Measurements from ENCODE around the gene CIRBP.
"Not testable (repeated sequence)": the region's sequence is repeated elsewhere in the genome, so short reads cannot be mapped to it uniquely, and the experiment has no call there.

Gene CIRBP

DNA sequence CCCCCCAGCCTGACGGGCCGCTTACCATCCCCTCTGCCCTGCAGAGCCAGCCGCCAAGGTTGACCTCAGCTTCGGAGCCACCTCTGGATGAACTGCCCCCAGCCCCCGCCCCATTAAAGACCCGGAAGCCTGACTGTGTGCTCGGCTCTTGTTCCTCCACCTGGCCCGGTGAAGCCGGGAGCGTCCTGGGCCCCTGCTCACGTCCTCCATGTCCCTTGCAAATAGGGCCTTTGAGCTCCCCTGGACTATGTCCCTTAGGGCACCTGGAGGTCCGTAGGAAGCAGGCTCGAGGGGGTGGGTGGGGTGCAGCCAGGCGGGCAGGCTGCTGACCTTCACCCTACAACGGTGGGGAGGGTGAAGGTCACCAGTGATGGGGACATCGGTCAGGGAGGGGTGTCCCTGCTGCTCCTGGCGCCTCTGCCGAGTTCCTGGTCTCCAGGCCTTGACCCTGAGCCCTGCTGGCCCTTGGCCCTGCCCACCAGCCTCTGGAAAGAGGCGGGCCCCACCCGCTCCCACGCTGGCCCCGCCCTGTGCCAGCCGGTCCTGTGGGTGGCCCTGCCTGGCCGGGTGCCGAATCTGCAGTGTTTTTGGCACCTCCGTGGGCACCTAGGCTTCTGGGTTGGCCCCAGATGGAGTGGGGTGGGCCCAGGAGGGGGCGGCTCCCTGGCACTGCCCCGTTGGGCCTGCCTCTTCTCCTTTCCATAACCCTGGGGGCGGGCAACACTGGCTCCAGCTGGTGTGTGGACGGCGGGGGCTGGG, 24.3 kb upstream of the CIRBP start:
- DNase-seq = no peak

DNA sequence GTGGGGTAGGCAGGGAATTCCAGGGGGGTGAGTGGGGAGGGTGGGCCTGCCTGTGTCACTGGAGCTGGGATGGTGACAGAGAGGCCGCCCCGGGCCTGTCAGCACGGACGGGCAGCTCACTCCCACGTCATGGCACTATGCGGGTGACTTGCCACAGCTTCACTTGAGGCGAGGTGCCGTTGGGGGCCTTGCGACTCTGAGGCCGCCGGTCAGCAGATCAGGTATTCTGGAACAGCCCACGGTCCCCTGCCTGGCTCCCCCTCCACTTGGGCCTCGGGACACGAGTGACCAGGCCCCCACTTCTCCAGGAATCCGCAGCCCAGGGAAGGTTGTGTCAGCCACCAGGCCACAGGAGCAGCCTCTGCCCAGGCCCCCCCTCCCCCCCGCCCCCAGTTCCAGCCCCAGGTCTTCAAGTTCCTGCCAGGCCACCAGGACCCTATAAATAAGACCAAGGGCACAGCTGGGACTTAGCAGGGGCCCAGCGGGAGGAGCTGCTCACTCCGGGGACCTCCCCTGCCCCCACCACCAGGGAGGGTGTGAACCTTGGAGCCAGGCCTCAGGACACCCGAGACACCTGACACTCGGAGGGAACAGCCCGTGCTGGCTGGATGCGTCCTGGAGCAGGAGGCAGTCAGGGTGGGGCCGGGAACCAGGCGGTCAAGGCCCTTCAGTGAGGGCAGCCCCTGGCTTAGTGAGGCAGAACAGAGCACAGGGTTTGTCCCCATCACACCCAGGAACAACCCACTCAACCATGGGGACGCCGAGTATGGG, 23.5 kb upstream of the CIRBP start:
- no peak for DNase-seq

DNA sequence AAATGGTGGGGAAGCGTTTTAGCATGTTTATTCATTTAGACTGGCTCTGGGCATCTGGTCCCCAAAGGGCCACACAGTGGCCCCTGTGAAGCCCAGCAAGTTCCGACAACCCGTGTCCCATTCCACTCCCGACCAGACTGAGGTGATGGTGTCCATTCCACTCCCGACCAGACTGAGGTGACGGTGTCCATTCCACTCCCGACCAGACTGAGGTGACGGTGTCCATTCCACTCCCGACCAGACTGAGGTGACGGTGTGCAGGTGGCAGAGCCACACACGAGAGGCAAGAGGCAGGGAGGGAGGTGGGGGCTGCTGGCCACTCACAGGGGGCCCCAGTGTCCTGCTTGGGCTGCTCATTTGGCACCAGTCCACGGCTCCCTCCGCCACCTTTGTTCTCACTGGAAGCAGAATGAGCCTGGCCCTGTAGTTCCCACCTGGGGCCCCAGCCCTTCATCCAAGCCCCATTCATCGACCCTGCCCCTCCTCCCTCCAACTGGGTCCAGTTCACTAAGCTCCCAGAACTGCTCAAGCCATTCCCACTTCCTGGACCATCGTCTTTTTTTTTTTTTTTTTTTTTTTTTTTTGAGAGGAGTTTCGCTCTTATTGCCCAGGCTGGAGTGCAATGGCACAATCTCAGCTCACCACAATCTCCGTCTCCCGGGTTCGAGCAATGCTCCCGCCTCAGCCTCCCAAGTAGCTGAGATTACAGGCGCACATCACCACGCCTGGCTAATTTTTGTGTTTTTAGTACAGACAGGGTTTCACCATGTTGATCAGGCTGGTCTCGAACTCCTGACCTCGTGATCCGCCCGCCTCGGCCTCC, 22.7 kb upstream of the CIRBP start:
- DNase-seq = not testable (repeated sequence)

- no peak for DNase-seq
These were observed 21.4 kb upstream of the CIRBP start for GRCh38 chr19:1247748-1248138.

GRCh38 chr19:1248139-1248785, 20.9 kb upstream of the CIRBP start, which contains the start of gene MIDN:
Gene MIDN, plus strand, starts transcription at chr19:1248583. Its CDS starts 1,714 bp downstream, at chr19:1250297.
- no peak for DNase-seq

DNA sequence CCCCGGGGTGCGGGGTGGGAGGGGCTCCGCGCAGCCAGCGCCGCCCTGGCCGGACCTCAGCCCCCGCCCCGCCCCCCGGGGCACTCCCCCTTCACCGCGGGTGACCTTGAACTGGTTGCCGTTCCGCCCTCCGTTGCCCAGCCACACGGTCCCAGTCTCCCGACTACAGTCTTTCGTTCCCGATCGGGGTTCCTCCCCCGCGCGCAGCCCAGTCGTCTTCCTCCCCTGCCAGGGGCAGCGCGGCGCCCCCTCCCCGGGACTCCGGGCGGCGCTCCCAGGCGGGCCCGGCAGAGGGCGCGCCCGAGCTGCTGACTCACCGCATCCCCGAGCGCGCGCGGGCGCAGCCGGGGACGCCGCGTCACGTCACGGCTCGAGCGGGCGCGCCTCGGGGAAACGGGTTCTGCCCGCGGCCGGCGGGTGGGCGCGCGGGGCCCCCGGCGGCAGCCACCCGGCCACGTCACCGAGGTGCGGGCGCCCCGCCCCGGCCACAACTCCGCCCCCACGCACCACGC, 20.3 kb upstream of the CIRBP start:
- DNase-seq = no peak

DNA sequence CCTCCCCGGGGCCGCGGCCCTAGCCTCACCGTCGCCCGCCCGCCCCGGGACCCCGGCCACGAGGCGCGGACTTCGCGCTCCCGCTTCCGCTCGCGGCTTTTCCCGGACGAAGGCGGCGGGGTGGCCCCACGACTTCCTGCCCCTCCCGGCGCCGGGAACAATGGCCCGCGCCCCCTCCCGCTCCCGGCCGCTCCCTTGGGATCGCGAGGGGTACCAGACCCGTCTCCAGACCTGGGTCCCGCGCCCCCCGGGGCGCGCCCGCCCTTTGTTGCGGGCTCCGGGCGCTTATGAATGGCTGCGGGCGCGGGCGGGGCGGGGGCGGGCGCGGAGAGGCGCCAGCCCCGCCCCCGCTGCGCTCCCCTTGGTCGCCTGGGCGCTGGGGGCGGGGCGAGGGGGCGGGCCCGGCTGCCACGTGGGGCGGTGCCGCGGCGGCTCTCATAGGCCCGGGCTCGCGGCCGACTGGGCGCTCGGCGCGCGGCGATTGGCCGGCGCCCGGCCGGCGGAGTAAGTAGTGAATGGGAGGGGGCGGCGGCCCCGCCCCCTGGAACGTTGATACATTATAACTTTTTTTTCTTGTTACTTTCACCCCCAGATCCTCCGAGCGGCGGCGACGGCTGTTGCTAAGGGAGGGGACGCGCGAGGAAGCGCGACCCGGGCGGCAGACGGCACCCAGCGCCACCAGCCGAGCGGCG, 19.7 kb upstream of the CIRBP start:
- DNase-seq = peak; percentile 72

GRCh38 chr19:1249990-1250436, 19.1 kb upstream of the CIRBP start:
- DNase-seq = no peak

- DNase-seq = no peak
These were observed 18.5 kb upstream of the CIRBP start for GRCh38 chr19:1250437-1251260.

- DNase-seq = no peak
These were observed 17.6 kb upstream of the CIRBP start for GRCh38 chr19:1251330-1252220.

GRCh38 chr19:1252221-1252820, 16.8 kb upstream of the CIRBP start:
- DNase-seq = no peak

- DNase-seq = no peak
These were observed 16.2 kb upstream of the CIRBP start for GRCh38 chr19:1252821-1253513.

DNA sequence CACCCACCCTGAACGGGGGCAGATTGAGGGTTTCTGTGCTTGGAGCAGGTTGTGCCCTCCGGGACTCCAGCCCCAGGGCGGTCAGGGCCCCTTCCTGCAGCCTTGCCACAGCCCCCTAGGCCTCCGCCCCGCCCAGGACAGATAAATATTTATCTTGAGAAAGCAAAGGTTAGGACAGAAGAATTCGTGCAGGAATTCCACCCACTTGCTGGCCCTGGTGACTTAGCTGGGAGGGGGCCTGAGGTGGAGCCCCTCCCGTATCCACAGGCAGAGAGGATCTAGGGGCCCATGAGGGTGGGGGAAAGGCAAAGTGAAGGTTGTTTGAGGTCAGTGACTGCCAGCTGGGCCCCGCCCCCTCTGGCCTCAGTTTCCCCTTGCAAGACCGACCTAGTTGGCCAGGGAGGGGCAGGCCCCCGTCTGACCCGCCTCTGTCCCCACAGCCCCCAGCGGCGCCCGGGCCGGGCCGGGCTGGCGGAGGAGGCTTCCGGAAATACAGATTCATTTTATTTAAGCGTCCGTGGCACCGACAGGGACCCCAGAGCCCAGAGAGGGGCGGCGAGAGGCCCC, 15.5 kb upstream of the CIRBP start:
- DNase-seq = no peak

- DNase-seq = no peak
These were observed 15.0 kb upstream of the CIRBP start for GRCh38 chr19:1254081-1254527.

DNA sequence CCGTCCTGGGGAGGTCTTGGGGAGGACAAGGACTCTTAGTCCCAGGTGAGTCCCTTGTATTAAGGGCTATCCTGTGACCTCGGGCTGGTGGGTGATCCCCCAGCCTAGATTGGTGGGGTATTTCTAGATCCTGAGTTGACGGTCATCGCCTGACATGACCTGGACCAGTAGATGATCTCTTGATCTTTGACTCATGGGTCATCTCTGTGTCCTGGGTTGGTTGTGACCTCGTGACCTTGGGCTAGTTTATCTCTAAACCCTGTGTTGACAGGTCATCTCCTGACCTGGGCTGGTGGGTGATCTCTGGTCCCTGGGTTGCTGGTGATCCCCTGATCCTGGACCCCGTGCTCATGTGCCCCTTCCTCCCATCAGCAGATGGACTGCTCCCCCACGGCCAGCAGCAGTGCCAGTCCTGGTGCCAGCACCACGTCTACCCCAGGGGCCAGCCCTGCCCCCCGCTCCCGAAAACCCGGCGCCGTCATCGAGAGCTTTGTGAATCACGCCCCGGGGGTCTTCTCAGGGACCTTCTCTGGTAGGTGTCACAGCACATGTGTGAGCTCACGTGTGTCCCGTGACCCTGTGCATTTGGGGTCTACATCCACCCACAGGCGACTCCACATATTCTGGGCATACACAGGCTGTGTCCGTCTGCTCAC, 14.5 kb upstream of the CIRBP start:
- no peak for DNase-seq

- no peak for DNase-seq
These were observed 13.7 kb upstream of the CIRBP start for GRCh38 chr19:1255186-1256161.
